Activated naive CD4-positive, alpha-beta T cell treated with anti-CD3 and anti-CD28 coated beads, Interleukin-2, amount 50 U/mL, for 16 hours (primary cell): Measurements from ENCODE around the gene JAG2.
A peak's percentile ranks its signal among the peaks of the same experiment; 100 is the strongest.

ENCODE experiments used
- DNase-seq: peaks from one replicate; pipeline ENCODE4 v3.0.0-alpha.2; 2020

The JAG2 gene

DNA sequence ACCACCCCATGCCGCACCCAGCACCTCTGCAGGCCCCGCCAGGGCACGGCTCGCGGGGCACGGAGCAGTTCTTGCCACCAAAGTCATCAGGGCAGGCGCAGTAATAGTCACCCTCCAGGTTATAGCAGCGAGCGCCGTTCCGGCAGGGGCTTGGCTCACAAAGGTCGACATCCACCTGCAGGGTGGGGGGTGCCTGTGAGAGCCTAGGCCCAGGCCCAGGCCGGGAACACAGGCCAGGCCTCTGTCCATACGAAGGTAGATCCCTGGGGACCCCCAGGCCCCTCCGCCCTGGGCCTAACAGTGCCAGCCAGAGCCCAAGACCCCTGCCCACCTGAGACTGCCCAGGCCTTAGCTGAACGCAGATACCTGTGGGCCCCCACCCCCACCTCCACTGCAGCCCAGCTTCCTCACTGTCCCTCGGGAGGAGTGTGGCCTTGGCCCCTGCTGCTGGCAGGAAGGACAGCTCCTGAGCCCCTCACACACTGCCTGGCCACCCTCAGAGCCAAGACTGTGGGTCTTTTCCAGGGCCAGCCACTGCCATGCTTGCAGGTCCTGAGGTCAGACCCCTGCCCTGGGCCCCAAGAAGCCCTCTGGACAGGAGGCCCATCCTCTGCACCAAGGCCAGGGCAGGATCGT, 19.3 kb downstream of the JAG2 start:
- DNase-seq = no peak

DNA sequence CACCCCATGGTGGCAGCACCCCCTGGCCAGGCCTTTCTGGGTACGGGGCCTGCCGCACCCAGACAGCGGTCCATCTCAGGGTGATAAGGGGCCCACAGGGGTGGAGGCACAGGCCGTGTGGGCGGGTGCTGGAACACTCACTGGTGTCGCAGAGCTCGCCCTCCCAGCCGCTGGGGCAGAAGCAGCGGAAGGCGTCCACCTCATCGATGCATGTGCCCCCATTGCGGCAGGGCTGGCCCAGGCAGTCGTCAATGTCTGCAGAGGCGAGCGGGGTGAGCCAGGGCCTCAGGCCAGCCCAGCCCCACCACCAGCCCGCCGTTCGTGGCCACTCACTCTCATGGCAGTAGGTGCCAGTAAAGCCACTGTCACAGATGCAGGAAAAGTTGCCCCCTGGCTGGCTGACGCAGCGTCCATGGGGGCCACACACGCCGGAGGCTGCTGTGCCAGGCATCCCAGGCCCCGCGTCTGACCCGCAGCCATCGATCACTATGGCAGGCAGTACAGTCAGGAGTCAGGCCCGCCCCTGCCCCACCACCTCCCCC, 19.9 kb downstream of the JAG2 start:
- no peak for DNase-seq

DNA sequence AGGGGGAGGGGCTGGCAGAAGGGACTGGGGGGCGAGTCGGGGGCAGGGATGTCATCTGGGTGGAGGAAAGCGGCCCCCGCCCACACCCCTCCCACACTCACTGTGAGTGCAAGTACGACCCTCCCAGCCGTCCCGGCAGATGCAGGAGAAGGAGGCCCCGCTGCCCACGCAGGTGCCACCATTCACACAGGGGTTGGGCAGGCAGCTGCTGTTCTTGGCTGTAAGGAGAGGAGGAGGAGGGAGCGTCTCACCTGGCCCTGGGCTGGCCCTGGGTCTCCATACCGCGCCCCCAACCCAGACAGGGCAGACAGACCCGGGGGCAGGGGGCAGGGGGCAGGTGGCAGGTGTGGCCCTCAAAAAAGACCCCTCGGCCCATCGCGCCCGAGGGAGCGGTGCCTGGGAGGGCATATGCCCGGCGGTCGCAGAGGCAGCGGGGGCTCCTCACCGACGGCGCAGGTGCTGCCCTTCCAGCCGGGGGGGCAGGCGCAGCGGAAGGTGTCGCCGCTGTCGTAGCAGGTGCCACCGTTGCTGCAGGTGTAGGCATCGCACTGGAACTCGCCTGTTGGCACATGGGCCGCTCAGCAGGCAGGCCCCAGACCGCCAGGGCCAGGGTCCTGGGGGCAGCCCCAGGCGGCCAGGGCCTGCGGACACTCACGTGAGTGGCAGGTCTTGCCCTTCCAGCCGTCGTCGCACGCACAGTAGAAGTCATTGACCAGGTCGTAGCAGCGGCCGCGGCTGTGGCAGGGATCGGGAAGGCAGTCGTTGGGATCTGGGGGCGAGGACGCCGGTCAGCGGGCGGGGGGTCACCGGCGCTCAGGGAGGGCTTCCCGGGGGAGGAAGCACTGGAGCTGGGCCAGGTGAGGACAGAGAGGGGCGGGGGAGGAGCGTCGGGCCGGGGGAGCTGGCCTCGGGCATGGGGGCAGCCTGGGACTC, 20.6 kb downstream of the JAG2 start:
- DNase-seq = no peak

DNA sequence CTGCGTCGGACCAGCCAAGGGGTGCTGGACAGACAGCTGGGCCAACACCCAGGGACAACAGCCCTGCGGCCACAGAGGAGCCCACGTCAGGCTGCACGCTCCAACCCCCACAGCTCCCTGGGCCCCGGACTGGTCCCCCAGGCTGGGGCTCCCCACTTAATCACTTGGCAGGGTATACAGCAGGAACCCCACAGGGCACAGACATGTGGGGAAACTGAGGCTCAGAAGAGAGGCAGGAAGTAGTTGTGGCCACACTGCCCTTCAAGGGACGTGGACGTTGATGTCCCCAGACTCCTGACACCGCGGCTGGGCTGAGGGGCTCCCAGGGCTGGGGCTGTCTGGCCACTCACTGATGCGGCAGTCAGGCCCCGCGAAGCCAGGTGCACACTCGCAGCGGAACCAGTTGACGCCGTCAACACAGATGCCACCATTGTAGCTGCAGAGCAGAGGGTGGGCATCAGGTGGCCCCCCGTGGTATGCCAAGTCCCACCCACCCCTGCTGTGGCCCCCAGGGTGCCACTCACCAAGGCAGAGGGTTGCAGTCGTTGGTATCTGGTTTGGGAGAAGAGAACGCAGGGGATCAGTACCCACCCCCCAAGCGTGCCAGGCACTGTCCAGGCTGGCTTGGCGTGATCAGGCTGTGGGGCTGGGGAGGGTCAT, 21.5 kb downstream of the JAG2 start:
- no peak for DNase-seq

DNA sequence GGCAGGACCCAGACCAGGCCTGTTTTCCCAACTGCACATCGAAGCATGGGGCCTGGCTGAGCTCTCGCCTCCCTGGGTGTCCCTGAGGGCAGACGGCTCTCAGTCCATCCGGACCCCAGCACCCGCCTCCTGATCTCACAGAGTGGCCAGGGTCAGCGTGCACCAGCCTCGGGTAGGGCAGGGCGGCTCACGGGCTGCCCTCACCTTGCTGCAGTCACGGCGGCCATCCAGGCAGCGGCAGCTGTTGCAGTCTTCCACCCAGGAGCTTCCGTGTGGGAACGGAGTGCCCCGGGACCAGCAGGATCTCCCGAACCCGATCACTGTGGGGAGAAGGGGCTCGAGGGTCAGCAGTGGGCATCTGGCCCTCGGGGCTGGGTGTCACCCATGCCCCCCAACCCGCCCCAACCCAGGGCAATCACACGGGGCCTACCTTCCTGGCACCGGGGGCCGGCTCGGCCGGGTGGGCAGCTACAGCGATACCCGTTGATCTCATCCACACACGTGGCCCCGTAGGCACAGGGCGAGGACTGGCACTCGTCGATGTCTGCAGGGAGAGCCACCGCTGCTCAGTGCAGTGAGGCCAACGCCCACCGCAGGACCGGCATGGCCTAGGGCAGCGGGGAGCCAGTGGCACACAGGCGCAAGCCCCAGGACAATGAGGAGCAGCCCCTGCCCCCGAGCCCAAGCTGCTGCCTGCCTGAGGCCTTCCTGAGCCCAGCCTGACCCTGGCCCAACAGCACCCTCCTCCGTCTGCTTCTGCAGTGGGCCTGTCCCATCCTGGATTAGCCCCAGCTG, 22.2 kb downstream of the JAG2 start:
- DNase-seq = no peak

DNA sequence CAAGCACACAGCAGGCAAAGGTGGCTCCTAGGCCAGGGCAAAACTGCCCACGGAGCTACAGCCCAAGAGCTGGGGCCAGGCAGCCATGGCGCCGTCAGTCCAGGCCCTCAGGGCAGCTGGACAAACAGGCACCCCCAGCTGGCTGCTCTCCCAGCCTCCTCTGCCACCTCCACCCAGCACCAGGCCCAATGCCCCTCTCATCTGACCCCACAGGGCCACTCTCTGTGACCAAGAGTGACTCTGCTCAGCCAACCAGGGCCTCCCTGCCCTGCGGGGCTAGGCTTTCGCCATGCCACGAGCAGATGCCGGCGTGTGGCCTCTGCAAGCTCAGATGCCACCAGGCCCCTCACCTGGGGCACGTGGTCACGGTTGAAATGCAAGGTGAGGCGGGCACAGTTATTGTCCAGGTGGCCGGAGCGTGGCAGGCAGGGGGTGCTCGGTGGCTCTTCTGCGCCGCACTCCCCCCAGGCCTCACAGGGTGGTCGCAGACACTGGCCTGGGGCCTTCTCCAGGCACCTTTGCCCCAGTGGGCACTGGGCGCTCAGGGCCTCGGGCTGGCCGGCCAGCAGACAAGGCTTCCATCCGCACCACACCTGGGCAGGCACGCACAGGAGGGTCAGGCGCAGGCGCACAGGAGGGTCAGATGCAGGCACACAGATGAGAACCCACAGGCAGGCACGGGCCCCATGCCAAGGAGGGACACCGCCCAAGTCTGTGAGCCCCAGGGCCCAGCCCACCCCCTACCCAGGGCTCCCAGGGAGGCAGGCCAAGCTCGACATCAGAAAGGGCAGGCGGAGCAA, 23.0 kb downstream of the JAG2 start:
- DNase-seq = no peak

DNA sequence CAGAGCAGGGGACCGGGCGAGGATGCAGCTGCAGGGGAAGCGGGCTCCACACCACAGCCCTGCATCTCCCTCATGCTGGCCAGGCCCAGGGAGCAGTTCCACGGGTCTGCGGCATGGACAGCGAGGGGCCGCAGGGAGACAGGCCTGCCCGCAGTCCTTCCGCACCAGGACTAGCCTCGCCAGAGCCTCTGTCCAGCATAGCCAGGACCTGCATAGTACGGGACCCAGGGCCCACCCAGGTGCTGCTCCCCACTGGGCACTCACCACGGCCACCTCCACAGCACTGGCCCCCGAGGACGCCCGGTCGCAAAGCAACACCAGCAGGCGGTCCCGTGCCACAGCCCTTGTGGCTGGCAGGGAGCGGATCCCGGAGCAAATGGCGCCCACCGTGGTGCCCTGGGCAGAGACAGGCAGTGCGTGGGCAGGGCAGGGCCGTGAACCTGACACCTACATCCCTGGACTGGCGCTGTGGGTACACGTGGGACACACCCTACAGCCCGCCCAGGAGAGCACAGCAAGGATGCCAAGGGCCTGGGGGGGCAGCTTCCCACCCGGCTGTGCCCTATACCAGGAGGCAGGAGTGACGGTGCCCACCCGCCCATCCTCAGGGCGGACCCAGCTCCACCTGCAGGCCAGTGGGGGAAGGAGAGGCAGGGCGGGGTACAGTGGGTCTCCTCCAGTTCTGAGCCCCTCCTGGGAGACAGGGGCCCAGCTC, 23.8 kb downstream of the JAG2 start:
- peak; percentile 8 for DNase-seq

DNA sequence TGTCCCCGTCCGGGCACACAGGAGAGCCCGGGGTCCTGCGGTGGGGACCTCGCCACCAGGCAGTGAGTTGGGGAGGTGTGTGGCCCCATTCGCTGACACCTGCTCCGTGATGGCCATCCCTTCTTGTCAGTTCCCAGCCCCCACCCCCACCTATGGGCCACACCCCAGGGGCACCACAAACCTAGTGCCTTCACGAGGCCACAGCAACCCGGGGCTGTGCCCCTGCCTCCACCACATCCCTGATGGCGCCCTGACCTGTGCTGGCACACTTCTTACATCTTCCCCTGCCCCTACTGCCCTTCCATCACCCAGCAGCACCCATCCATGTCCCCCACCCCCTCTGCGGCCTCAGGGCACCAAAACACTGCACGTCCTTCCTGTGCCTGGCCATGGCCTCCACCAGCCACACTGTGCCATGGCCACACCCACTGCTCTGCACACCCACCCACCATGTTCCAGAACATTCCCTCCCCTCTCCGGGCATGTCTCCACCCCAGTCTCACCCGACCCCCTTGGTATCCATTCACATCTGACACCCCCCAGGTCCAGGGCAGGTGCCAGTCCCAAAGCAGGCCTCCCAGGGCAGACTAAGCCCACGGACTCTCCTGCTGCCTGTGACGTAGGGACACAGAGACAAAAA, 24.4 kb downstream of the JAG2 start:
- no peak for DNase-seq

DNA sequence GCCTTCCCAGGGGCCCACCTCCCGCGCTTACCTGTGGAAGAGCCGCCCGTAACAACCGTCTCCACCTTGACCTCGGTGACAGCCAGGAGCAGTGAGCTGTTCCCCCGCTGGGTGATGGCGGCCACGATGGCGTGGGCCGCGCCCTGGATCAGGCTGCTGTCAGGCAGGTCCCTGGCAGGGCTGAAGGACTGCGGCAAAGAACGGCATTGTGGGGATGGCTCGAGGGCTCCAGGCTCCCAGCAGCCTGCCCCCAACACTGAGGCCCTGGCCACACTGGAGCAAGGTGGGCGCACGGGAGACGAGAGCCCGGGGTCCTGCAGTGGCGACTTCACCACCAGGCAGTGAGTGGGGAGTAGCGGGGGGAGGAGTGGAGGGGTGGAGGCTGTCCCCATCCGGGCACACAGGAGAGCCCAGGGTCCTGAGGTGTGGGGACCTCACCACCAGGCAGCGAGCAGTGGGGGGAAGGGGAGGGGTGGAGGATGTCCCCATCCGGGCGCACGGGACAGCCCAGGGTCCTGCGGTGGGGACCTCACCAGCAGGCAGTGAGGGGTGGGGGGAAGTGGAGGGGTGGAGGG, 25.0 kb downstream of the JAG2 start:
- no peak for DNase-seq

DNA sequence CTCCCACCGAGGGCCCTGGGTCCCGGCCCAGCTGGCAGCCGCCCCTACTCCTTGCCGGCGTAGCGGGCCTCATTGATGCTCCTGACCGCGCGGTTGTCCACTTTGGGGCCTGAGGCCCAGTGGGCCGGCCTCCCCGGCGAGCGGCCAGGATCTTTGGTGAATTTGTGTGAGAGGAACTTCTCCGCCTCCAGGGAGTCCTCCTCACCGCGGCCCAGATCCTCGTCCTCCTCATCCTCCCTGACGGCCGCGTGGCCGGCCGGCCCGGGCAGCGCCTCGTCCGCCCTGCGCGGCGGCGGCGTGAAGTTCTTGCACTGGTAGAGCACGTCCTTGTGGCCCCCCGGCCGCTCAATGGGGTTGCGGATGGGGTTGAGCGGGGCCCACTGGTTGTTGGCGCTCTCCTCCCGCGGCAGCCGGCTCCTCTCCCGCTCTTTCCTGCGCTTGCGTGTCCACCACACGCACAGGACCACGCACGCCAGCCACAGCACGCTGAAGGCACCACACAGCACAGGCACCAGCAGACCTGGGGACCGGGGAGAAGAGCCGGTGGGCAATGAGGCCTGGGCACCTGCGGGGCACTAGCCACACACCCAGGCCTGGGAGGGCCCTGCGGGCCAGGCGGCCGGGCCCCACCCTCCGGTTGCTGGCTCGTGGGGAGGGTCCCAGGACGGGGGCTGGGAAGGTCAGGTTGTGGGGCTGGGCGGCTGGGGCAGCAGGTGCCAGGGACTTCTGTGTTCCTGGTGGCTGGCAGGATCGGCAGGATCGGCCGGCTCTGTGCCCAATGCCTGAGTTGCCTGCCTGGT, 25.7 kb downstream of the JAG2 start:
- peak; percentile 11 for DNase-seq

DNA sequence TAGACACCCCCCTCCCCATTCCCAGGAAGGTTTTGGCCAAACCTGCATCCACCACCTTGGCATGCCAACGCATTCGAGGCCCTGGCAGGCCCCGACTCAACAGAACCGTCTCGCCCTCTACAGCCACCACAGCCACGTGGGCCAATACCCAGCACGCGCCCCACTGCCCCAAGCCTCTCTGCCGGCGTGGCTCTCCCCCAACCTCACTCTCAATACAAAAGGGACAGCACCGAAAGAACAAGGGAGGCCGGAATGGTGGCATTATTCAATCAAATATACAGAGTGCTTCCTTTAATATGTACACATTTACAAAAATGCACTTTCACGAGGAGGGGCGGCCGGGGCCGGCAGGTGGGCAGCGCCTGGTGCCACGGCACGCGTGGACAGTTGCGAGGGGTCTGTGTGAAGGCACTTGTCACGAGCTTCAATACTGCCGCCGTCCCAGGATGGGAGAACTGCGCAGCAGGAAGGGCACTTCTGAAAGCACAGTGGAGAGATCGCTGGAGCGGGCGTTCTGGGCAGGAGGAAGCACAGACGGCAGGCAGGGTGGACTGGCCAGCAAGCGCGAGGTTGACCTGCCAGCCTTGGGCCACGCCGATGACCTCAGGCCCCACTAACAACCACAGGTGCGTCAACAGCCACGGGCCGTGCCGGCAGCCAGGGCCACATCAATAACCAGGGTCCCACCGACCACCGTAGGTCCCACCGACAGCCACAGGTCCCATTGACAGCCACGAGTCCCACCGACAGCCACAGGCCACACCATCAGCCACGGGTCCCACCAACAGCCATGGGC, 26.9 kb downstream of the JAG2 start:
- DNase-seq = no peak

DNA sequence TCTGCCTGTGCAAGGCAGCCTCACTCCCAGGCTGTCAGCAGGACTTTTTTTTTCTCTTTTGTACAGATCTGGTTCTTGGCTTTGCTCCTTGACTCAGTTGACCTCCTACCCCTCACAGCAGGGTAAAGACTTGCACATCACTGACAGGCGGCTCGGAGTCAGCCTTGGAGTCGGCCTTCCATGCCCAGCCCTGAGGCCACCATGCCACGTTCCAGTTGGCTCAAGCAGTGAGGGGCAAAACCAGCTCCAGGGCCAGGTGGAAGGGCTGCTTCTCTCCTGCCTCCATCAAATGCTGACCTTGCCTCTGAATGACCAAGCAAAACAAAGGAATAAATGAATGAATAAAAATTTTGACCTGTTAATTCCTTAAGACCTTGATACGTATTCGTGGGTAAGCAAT, 27.6 kb downstream of the JAG2 start:
- DNase-seq = no peak

DNA sequence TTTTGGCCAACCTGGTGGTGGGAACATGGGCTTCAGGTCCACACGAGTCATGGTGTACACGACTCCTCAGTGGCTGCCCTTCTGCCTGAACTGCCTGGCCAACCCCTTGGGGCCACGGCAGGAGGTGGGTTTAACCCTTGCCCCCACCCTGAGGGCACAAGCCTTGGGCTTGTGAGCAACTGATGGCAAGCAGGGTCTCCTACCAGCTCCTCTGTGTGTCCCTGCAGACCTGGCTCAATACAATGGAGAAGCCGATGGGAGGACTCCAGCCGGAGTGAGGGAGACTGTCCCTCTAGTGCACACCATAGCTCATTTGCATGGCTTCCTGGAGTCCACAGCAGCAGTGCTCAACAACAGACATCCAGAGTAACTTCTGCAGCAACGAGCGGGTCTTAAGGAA, 28.0 kb downstream of the JAG2 start:
- DNase-seq = no peak

DNA sequence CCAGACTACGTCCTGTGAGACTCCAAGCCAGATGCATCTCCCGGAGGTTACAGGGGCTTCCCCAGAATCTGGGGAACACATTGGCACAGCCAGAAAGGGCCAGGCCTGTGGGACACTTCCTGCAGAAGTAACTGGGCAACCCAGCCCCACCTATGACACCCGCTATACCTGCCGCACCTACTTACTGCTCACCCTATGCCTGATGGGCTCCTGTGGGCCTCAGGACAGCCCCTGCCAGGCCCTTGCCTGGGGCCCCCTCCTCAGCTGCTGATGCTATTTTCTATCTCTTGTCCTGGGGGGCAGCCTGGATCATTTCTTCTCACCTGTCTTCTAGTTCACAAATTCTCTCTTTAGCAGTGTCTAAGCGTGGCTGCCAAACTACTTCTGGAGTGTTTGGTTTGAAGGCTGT, 28.7 kb downstream of the JAG2 start:
- no peak for DNase-seq

DNA sequence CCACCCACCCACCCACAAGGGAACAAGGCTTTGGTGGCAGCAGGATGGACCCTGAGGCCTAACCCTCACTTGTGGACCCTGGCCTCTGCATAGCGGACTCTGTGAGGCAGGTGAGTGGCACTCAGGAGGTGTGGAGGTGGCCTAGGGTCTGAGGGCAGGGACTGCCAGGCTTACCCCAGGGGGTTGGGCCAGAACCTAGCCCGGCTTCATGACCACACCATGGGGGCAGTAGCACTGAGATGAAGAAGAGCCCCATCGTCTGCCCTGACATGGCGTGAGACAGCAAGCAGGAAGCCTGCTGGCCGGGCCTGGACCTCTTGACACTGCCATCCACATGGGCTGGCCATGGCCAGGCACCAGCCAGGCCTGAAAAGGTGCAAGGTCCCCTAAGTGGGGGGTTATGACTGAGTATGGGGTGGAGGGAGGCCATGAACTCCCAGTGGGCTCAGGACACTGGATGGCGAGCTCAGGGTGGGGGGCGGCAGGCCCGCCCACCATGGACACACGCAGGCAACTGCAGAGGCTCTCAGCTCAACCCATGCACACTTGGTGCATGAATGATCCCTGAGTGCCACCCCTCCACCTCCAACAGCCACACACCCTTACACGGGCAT, 29.3 kb downstream of the JAG2 start:
- DNase-seq = no peak

DNA sequence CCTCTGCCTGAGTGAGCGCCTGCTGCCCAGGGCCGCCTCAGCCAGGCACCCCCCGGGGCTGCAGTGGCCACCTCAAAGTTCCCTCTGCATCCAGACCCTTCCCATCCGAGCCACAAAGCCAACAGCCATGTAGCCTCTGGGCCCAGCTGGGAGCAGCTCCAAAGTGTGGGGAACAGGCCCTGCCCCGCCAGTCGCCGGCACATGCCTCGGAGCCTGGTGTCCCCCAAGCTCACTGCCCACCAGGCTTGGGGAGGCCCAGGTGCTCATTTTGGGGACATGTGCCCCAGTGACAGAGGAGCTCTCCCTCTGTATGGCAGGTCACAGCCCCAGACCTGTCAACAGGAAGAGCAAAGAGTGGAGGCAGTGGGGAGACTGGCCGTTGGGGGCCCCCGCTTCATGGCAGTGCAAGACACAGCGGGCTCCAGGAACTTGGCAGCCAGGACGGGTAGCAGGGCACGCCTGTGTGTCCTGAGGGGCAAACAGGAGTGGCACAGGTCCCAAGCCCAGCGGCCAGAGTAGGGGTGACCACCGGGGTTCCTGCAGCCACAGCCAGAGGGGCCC, 29.9 kb downstream of the JAG2 start:
- DNase-seq = no peak

DNA sequence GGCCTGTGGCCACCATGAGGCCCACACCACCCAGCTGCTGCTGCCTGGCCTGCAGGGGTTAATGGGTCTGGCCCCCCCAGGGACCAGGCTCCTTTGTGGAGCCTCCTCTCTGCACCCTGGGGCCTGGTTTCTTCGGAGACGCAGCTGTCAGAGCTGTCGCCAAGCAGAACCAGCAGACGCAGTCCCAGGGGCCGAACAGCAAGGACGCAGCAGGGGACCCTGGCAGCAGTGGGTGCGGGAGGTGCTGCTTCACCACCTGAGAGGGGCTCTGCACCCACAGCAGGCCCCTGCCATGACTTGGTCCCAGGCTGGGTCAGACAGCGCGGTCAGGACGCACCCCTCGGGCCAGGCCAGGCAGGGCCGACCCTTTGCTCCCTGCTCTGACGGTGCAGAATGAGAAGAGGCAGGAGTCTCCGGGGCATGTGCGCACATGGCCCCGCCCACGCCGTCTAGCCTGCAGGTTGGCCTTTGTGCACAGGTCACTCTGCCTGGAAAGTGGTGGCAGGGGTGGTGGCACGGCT, 30.5 kb downstream of the JAG2 start:
- no peak for DNase-seq
